ENCODE measurements around the gene ST6GALNAC6.
"Not testable (repeated sequence)": the region's sequence is repeated elsewhere in the genome, so short reads cannot be mapped to it uniquely, and the experiment has no call there.

ST6GALNAC6 gene

DNA sequence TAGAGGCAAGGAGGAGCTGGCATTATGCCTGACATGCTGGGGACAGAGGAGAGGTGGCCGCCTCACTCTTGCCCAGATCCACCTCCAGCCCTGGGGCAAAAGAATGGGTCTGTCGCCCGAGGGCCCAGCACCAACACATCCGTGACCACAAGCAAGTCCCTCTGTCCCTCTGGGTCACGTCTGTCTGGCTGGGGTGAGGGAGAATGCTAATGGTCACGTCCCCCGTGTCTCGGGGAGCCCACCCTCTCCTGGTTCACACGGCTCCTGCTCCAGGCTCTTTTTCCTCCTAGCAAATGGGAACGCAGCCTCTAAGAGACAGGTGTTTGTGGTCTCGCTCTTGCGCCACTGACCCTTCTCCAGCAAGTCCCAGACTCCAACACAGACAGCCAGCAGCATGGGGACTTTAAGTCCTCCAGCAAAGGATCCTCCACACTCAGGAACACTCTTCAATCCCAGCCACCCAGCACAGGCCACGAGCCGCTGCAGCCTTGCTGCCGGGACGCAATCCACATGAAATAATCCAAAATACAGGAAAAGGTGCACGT lies 49.0 kb downstream of the ST6GALNAC6 start:
- no peak overlapping the region for H3K4me3 ChIP-seq (ENCODE audit: low read depth, low read length)
- DNase-seq (ENCODE audit: low read depth, low spot score), result no peak
- in situ Hi-C loops (cut with HindIII; ENCODE audit: low sequenced_read_pairs), result no loop called here
- TF ChIP-seq, protein P1, sequence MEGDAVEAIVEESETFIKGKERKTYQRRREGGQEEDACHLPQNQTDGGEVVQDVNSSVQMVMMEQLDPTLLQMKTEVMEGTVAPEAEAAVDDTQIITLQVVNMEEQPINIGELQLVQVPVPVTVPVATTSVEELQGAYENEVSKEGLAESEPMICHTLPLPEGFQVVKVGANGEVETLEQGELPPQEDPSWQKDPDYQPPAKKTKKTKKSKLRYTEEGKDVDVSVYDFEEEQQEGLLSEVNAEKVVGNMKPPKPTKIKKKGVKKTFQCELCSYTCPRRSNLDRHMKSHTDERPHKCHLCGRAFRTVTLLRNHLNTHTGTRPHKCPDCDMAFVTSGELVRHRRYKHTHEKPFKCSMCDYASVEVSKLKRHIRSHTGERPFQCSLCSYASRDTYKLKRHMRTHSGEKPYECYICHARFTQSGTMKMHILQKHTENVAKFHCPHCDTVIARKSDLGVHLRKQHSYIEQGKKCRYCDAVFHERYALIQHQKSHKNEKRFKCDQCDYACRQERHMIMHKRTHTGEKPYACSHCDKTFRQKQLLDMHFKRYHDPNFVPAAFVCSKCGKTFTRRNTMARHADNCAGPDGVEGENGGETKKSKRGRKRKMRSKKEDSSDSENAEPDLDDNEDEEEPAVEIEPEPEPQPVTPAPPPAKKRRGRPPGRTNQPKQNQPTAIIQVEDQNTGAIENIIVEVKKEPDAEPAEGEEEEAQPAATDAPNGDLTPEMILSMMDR (IDR thresholded peaks at IDR 0.05; ENCODE audit: low read depth, low read length), result no peak

DNA sequence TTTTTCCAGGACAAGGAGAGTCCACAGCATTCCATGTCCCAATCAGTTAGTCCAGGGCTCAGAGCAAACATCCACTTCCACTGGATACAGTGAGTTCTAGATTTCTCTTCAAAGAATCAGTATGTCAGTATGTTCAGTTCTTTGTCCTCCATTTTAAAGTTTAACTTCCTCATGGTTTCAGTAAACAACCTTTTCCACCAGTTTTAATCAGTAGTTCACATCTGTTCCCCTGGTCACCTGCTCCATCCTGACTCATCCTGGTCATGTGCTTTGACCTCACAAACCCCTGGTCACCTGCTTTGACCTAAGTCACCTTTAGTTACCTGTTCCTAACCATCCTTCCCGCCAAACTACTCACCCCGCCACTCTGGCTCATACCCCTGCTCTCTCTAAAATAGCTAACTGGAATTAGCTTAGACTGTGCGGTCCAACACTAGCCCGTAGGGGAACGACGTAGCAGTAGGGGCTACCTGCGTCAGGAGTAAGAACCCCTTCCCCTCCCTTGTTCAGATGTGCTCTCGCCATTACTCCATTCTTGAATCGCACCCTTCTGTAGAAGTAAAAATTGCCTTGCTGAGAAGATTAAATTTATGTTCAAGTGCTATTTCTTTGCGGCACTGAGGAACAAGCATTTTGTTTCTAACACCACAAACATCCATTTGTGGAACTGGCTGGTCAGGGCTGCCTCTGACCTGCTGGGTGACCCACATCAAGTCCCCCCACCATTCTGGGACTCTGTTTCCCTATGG lies 50.5 kb downstream of the ST6GALNAC6 start:
- TF ChIP-seq, protein P1 (IDR thresholded peaks at IDR 0.05; ENCODE audit: low read depth, low read length), result no peak
- no peak for DNase-seq (ENCODE audit: low read depth, low spot score)
- in situ Hi-C loops (cut with HindIII; ENCODE audit: low sequenced_read_pairs), result no loop called here
- no peak overlapping the region for H3K4me3 ChIP-seq (ENCODE audit: low read depth, low read length)

DNA sequence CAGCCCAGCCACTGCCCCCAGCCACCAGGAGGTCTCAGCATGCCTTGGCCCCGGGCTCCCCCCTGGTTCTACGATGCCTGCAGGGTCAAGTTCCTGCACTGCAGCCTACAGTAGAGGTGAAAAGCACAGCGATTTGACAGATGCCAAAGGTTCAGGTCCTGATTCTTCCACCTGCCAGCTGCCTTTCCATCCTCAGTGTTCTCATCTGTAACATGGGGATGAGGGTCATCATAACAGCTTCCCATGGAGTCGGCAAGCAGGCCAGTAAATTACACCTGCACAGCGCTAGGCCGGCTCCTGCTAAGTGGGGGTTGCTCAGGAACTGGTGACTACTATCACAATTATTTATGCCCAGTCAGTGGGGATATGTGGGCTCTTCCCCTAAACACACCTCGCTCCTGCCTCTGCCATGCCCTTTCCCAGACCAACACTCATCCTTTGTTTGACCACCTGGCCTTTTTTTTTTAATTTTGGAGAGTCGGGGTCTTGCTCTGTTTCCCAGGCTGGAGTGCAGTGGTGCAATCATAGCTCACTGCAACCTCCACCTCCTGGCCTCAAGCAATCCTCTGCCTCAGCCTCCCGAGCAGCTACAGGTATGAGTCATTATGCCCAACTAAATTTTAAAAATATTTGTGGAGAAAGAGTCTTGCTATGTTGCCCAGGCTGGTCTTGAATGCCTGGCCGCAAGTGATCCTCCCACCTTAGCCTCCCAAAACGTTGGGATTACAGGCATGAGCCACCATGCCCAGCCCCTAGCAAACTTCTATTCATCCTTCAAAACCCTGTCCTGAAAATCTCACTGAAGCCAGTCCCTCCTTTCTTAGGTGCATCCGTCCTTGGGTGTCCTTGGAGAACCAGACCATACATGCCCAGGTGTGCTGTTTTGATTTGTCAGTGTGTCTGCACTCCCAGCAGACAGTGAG lies 51.3 kb downstream of the ST6GALNAC6 start:
- no peak overlapping the region for H3K4me3 ChIP-seq (ENCODE audit: low read depth, low read length)
- DNase-seq (ENCODE audit: low read depth, low spot score), result no peak
- in situ Hi-C loops (cut with HindIII; ENCODE audit: low sequenced_read_pairs), result no loop called here
- TF ChIP-seq, protein P1 (IDR thresholded peaks at IDR 0.05; ENCODE audit: low read depth, low read length), result no peak

DNA sequence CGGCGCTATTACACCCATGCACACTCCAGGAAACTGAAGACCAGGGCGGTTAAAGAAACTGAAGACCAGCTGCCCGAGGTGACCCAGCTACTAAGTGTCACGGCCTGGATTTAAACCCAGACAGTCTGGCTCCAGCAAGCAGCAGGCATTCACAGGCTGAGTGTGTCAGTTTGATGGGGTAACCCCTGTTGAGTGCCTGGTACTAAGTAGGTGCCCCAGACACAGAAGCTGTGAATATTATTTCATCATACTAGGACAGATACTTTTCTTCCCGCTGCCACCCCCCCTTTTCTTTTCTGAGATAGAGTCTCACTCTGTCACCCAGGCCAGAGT lies 52.3 kb downstream of the ST6GALNAC6 start:
- no peak for DNase-seq (ENCODE audit: low read depth, low spot score)
- no peak overlapping the region for H3K4me3 ChIP-seq (ENCODE audit: low read depth, low read length)
- in situ Hi-C loops (cut with HindIII; ENCODE audit: low sequenced_read_pairs), result no loop called here
- TF ChIP-seq, protein P1 (IDR thresholded peaks at IDR 0.05; ENCODE audit: low read depth, low read length), result no peak

DNA sequence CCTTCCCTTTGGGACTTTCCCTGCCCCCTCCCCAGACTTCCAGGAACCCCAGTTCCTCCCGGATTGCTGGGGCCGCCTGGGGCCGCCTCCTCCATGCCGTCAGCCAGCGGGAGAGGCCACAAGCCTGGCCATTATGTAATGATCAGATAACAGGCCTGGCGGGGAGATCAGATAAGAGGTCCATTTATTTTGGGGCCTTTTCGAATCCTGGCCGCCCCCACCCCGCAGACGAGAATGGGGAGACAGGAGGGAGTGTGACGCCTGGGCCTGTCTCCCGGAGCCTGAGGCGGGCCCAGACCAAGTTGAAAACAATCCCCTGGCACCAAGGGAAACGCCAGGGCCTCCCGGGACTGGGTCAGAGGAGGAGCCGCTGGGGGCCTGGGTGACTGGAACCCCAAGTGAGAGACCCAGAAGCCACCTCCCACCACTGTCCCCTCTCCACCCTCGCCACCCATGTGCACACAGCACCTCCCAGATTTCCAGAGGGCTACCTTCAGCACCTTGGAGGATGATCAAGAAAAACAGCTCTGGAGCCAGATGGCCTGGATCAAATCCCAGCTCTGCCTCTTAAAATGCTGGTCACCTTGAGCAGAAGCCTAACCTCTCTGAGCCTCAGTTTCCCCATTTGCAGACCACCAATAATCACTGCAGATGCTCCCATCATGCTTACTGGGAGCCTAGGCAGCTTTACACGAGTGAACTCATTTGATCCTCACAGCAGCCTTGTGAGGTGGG lies 52.8 kb downstream of the ST6GALNAC6 start:
- no peak for DNase-seq (ENCODE audit: low read depth, low spot score)
- in situ Hi-C loops (cut with HindIII; ENCODE audit: low sequenced_read_pairs), result no loop called here
- TF ChIP-seq, protein P1 (IDR thresholded peaks at IDR 0.05; ENCODE audit: low read depth, low read length), result no peak
- H3K4me3 ChIP-seq (ENCODE audit: low read depth, low read length), result no peak overlapping the region

DNA sequence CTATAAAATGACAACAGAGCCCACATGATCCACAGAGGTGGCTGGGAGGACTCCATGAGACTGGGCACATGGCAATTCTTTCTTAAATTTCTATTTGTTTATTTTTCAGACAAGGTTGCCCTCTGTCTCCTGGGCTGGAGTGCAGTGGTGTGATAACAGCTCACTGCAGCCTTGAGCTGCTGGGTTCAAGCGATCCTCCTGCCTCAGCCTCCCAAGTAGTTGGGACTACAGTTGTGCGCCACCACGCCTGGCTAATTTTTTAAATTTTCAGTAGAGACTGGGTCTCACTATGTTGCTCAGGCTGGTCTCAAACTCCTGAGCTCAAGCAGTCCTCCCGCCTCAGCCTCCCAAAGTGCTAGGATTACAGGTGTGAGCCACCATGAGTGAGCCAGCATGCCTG lies 53.8 kb downstream of the ST6GALNAC6 start:
- in situ Hi-C loops (cut with HindIII; ENCODE audit: low sequenced_read_pairs); H3K4me3 ChIP-seq (ENCODE audit: low read depth, low read length); DNase-seq (ENCODE audit: low read depth, low spot score): not testable (repeated sequence)
